Ishikawa (cell line): ENCODE results near the gene PLCL2.

ENCODE experiments used
- CEBPB ChIP-seq: IDR thresholded peaks from 2 replicates; pipeline ENCODE4 v1.6.1; 2012
- CREB1 ChIP-seq: IDR thresholded peaks from 2 replicates; pipeline ENCODE4 v1.6.1; 2012; ENCODE audit warnings: low read depth
- EGR1 ChIP-seq: IDR thresholded peaks from 2 replicates; pipeline ENCODE4 v1.6.1; 2012
- EP300 ChIP-seq: IDR thresholded peaks from 2 replicates; pipeline ENCODE4 v1.6.1; 2012; ENCODE audit warnings: borderline replicate concordance
- FOXM1 ChIP-seq: IDR thresholded peaks from 2 replicates; pipeline ENCODE4 v1.6.1; 2012; ENCODE audit warnings: low read depth, borderline replicate concordance
- MAX ChIP-seq: IDR thresholded peaks from 2 replicates; pipeline ENCODE4 v1.6.1; 2012
- NFIC ChIP-seq: IDR thresholded peaks from 2 replicates; pipeline ENCODE4 v1.6.1; 2012
- RAD21 ChIP-seq: IDR thresholded peaks from 2 replicates; pipeline ENCODE4 v1.6.1; 2012; ENCODE audit warnings: low read depth
- REST ChIP-seq: IDR thresholded peaks from 2 replicates; pipeline ENCODE4 v1.6.1; 2012; ENCODE audit warnings: low read depth, mild to moderate bottlenecking
- TAF1 ChIP-seq: IDR thresholded peaks from 2 replicates; pipeline ENCODE4 v1.6.1; 2012; ENCODE audit warnings: low read depth, mild to moderate bottlenecking
- TCF12 ChIP-seq: IDR thresholded peaks from 2 replicates; pipeline ENCODE4 v1.6.1; 2012; ENCODE audit warnings: low read depth
- TEAD4 ChIP-seq: IDR thresholded peaks from 2 replicates; pipeline ENCODE4 v1.6.1; 2012
- USF1 ChIP-seq: IDR thresholded peaks from 2 replicates; pipeline ENCODE4 v1.6.1; 2012
- YY1 ChIP-seq: IDR thresholded peaks from 2 replicates; pipeline ENCODE4 v1.6.1; 2012; ENCODE audit warnings: low read depth
- ZBTB7A ChIP-seq: IDR thresholded peaks from 2 replicates; pipeline ENCODE4 v1.6.1; 2012; ENCODE audit warnings: low read depth

Gene PLCL2

GRCh38 chr3:16916840-16917239 lies 32.1 kb downstream of the PLCL2 start:
- TF ChIP-seq CEBPB (no peak), NFIC (no peak)

- TF ChIP-seq RAD21 (no peak), ZBTB7A (no peak), EGR1 (no peak), TEAD4 (no peak), MAX (no peak), USF1 (no peak), NFIC (no peak), TCF12 (no peak), CEBPB (no peak), FOXM1 (no peak), CREB1 (no peak)
Observed at GRCh38 chr3:16917256-16917935, 32.6 kb downstream of the PLCL2 start.

- TF ChIP-seq TEAD4 (no peak), YY1 (no peak), TAF1 (no peak), CREB1 (no peak), TCF12 (no peak), RAD21 (no peak), EGR1 (no peak), EP300 (no peak), USF1 (no peak), REST (no peak), NFIC (no peak), MAX (no peak), FOXM1 (no peak), ZBTB7A (no peak), CEBPB (no peak)
Observed at GRCh38 chr3:16917980-16918682, 33.4 kb downstream of the PLCL2 start.

GRCh38 chr3:16918683-16919025 lies 33.9 kb downstream of the PLCL2 start:
- TF ChIP-seq YY1 (no peak), REST (no peak), USF1 (no peak), FOXM1 (no peak), CREB1 (no peak), EP300 (no peak), TCF12 (no peak), ZBTB7A (no peak)

- no peak for TF ChIP-seq CEBPB
- no peak for TF ChIP-seq FOXM1
- no peak for TF ChIP-seq TCF12
- TF ChIP-seq TEAD4, result no peak
- no peak for TF ChIP-seq MAX
- TF ChIP-seq EGR1, result no peak
- no peak for TF ChIP-seq EP300
- TF ChIP-seq YY1, result no peak
- TF ChIP-seq RAD21, result no peak
- TF ChIP-seq TAF1, result no peak
- TF ChIP-seq NFIC, result no peak
- no peak for TF ChIP-seq REST
- TF ChIP-seq ZBTB7A, result no peak
- no peak for TF ChIP-seq CREB1
- no peak for TF ChIP-seq USF1
Observed at GRCh38 chr3:16923112-16923511, 38.4 kb downstream of the PLCL2 start.
